Measurements from ENCODE around the gene ADAM12.
"Not testable (repeated sequence)": the region's sequence is repeated elsewhere in the genome, so short reads cannot be mapped to it uniquely, and the experiment has no call there.

The ADAM12 gene

GRCh38 chr10:126252884-126253610, 135.2 kb downstream of the ADAM12 start:
- Histone ChIP-seq H3K4me1 (ENCODE audit: control insufficient read depth, insufficient read depth, low read length, poor library complexity, severe bottlenecking) (no peaks in the 10 kb centered on the region), H3K27ac (ENCODE audit: insufficient read depth, low read length, poor library complexity, severe bottlenecking) (no peak overlapping the region), H3K36me3 (ENCODE audit: control insufficient read depth, insufficient read depth, low read length) (no peaks in the 10 kb centered on the region), H3K9me3 (ENCODE audit: control insufficient read depth, low read length) (no peaks in the 10 kb centered on the region), H3K27me3 (replicated peaks; ENCODE audit: control insufficient read depth, insufficient read depth, low read length, poor library complexity, severe bottlenecking) (no peaks in the 10 kb centered on the region), H3K4me3 (ENCODE audit: insufficient read depth, low read depth, low read length, poor library complexity, severe bottlenecking) (no peak overlapping the region)
- no peak for DNase-seq

GRCh38 chr10:126251778-126252407, 136.4 kb downstream of the ADAM12 start:
- DNase-seq = no peak
- Histone ChIP-seq H3K4me1 (ENCODE audit: control insufficient read depth, insufficient read depth, low read length, poor library complexity, severe bottlenecking) (no peaks in the 10 kb centered on the region), H3K36me3 (ENCODE audit: control insufficient read depth, insufficient read depth, low read length) (no peaks in the 10 kb centered on the region), H3K27ac (ENCODE audit: insufficient read depth, low read length, poor library complexity, severe bottlenecking) (no peak overlapping the region), H3K27me3 (replicated peaks; ENCODE audit: control insufficient read depth, insufficient read depth, low read length, poor library complexity, severe bottlenecking) (no peaks in the 10 kb centered on the region), H3K4me3 (ENCODE audit: insufficient read depth, low read depth, low read length, poor library complexity, severe bottlenecking) (no peak overlapping the region), H3K9me3 (ENCODE audit: control insufficient read depth, low read length) (no peaks in the 10 kb centered on the region)

GRCh38 chr10:126250527-126251310, 137.6 kb downstream of the ADAM12 start:
- no peaks in the 10 kb centered on the region for H3K27me3 ChIP-seq (replicated peaks; ENCODE audit: control insufficient read depth, insufficient read depth, low read length, poor library complexity, severe bottlenecking)
- H3K27ac ChIP-seq (ENCODE audit: insufficient read depth, low read length, poor library complexity, severe bottlenecking) = no peak overlapping the region
- H3K4me1 ChIP-seq (ENCODE audit: control insufficient read depth, insufficient read depth, low read length, poor library complexity, severe bottlenecking) = no peaks in the 10 kb centered on the region
- no peaks in the 10 kb centered on the region for H3K36me3 ChIP-seq (ENCODE audit: control insufficient read depth, insufficient read depth, low read length)
- no peak overlapping the region for H3K4me3 ChIP-seq (ENCODE audit: insufficient read depth, low read depth, low read length, poor library complexity, severe bottlenecking)
- no peak for DNase-seq
- no peaks in the 10 kb centered on the region for H3K9me3 ChIP-seq (ENCODE audit: control insufficient read depth, low read length)

GRCh38 chr10:126250045-126250444, 138.2 kb downstream of the ADAM12 start:
- Histone ChIP-seq H3K36me3 (ENCODE audit: control insufficient read depth, insufficient read depth, low read length) (no peaks in the 10 kb centered on the region), H3K4me1 (ENCODE audit: control insufficient read depth, insufficient read depth, low read length, poor library complexity, severe bottlenecking) (no peaks in the 10 kb centered on the region), H3K4me3 (ENCODE audit: insufficient read depth, low read depth, low read length, poor library complexity, severe bottlenecking) (no peak overlapping the region), H3K9me3 (ENCODE audit: control insufficient read depth, low read length) (no peaks in the 10 kb centered on the region), H3K27ac (ENCODE audit: insufficient read depth, low read length, poor library complexity, severe bottlenecking) (no peak overlapping the region), H3K27me3 (replicated peaks; ENCODE audit: control insufficient read depth, insufficient read depth, low read length, poor library complexity, severe bottlenecking) (no peaks in the 10 kb centered on the region)
- DNase-seq = no peak

GRCh38 chr10:126247446-126247975, 140.8 kb downstream of the ADAM12 start:
- Histone ChIP-seq H3K27ac (ENCODE audit: insufficient read depth, low read length, poor library complexity, severe bottlenecking) (no peak overlapping the region), H3K27me3 (replicated peaks; ENCODE audit: control insufficient read depth, insufficient read depth, low read length, poor library complexity, severe bottlenecking) (no peaks in the 10 kb centered on the region), H3K4me3 (ENCODE audit: insufficient read depth, low read depth, low read length, poor library complexity, severe bottlenecking) (no peak overlapping the region), H3K9me3 (ENCODE audit: control insufficient read depth, low read length) (no peaks in the 10 kb centered on the region), H3K4me1 (ENCODE audit: control insufficient read depth, insufficient read depth, low read length, poor library complexity, severe bottlenecking) (no peaks in the 10 kb centered on the region), H3K36me3 (ENCODE audit: control insufficient read depth, insufficient read depth, low read length) (no peaks in the 10 kb centered on the region)
- no peak for DNase-seq

GRCh38 chr10:126246396-126246795, 141.9 kb downstream of the ADAM12 start:
- not testable (repeated sequence) for H3K9me3 ChIP-seq (ENCODE audit: control insufficient read depth, low read length); H3K4me1 ChIP-seq (ENCODE audit: control insufficient read depth, insufficient read depth, low read length, poor library complexity, severe bottlenecking); H3K27me3 ChIP-seq (replicated peaks; ENCODE audit: control insufficient read depth, insufficient read depth, low read length, poor library complexity, severe bottlenecking); DNase-seq; H3K36me3 ChIP-seq (ENCODE audit: control insufficient read depth, insufficient read depth, low read length); H3K4me3 ChIP-seq (ENCODE audit: insufficient read depth, low read depth, low read length, poor library complexity, severe bottlenecking); H3K27ac ChIP-seq (ENCODE audit: insufficient read depth, low read length, poor library complexity, severe bottlenecking)

- no peaks in the 10 kb centered on the region for H3K4me1 ChIP-seq (ENCODE audit: control insufficient read depth, insufficient read depth, low read length, poor library complexity, severe bottlenecking)
- no peaks in the 10 kb centered on the region for H3K36me3 ChIP-seq (ENCODE audit: control insufficient read depth, insufficient read depth, low read length)
- no peak overlapping the region for H3K4me3 ChIP-seq (ENCODE audit: insufficient read depth, low read depth, low read length, poor library complexity, severe bottlenecking)
- H3K9me3 ChIP-seq (ENCODE audit: control insufficient read depth, low read length) = no peaks in the 10 kb centered on the region
- H3K27me3 ChIP-seq (replicated peaks; ENCODE audit: control insufficient read depth, insufficient read depth, low read length, poor library complexity, severe bottlenecking) = no peaks in the 10 kb centered on the region
- no peak for DNase-seq
- H3K27ac ChIP-seq (ENCODE audit: insufficient read depth, low read length, poor library complexity, severe bottlenecking) = no peak overlapping the region
These were observed 142.8 kb downstream of the ADAM12 start for GRCh38 chr10:126245501-126245900.

- Histone ChIP-seq H3K9me3 (ENCODE audit: control insufficient read depth, low read length) (no peaks in the 10 kb centered on the region), H3K36me3 (ENCODE audit: control insufficient read depth, insufficient read depth, low read length) (no peaks in the 10 kb centered on the region), H3K4me3 (ENCODE audit: insufficient read depth, low read depth, low read length, poor library complexity, severe bottlenecking) (no peak overlapping the region), H3K27me3 (replicated peaks; ENCODE audit: control insufficient read depth, insufficient read depth, low read length, poor library complexity, severe bottlenecking) (no peaks in the 10 kb centered on the region), H3K27ac (ENCODE audit: insufficient read depth, low read length, poor library complexity, severe bottlenecking) (no peak overlapping the region), H3K4me1 (ENCODE audit: control insufficient read depth, insufficient read depth, low read length, poor library complexity, severe bottlenecking) (no peaks in the 10 kb centered on the region)
- DNase-seq = no peak
These were observed 144.3 kb downstream of the ADAM12 start for GRCh38 chr10:126243971-126244370.

- Histone ChIP-seq H3K27ac (ENCODE audit: insufficient read depth, low read length, poor library complexity, severe bottlenecking) (no peak overlapping the region), H3K36me3 (ENCODE audit: control insufficient read depth, insufficient read depth, low read length) (no peaks in the 10 kb centered on the region), H3K27me3 (replicated peaks; ENCODE audit: control insufficient read depth, insufficient read depth, low read length, poor library complexity, severe bottlenecking) (no peaks in the 10 kb centered on the region), H3K9me3 (ENCODE audit: control insufficient read depth, low read length) (no peaks in the 10 kb centered on the region), H3K4me3 (ENCODE audit: insufficient read depth, low read depth, low read length, poor library complexity, severe bottlenecking) (no peak overlapping the region), H3K4me1 (ENCODE audit: control insufficient read depth, insufficient read depth, low read length, poor library complexity, severe bottlenecking) (no peaks in the 10 kb centered on the region)
- no peak for DNase-seq
These were observed 145.0 kb downstream of the ADAM12 start for GRCh38 chr10:126243306-126243705.
